HepG2 (cell line): ENCODE results near the gene KLHL11. TPM values are rescaled to one million over a fixed set of nuclear protein-coding genes. Genes with fewer than 3 reads are reported as not detected.

Experiments
- ATAC-seq: fragments of 200-7000 bp; cut with Tn5 transposase; 3 replicates; pipeline ENCODE4 v1.9.1; 2020; ENCODE audit warnings: mild to moderate bottlenecking, moderate library complexity
- BruUV-seq: library from RNA; stranded (reverse); fragments of 400-500 nt; replicated peaks from 2 replicates; lab custom pipeline; 2021; lab: Mats Ljungman, UMichigan
- CTCF ChIA-PET: fragments of 300-600 bp; formaldehyde crosslinking; extraction: SDS; loops from one replicate; lab custom pipeline; 2021; ENCODE audit warnings: low total read pairs, inconsistent platforms, low intra/inter-chr PET ratio; lab: Yijun Ruan, JAX
- POLR2A ChIA-PET: fragments of 350-600 bp; sonication (Branson Sonifier 250); formaldehyde crosslinking; loops from one replicate; lab custom pipeline; 2020; ENCODE audit warnings: antibody characterized with exemption, inconsistent platforms; lab: Yijun Ruan, JAX
- DNase-seq: peaks from one replicate; pipeline ENCODE4 v3.0.0-alpha.2; 2015; ENCODE audit warnings: low spot score
- FAIRE-seq: peaks from 3 replicates; lab custom pipeline; 2011; peaks lifted over from hg19 to GRCh38; lab: Jason Lieb, UNC
- H2AFZ ChIP-seq: one replicate; pipeline ENCODE4 v1.6.1; 2011; ENCODE audit warnings: low read length, inconsistent platforms
- H3K27ac ChIP-seq: fragments of 300-600 bp; 3 replicates; pipeline ENCODE4 v1.8.0; 2011; ENCODE audit warnings: mixed run types, mild to moderate bottlenecking, mixed read lengths, low read length, inconsistent platforms; ENCODE audit not compliant: insufficient read depth; ENCODE audit errors: extremely low read length
- H3K27me3 ChIP-seq, 2 experiments: fragments of 200-600 bp in 1 of 2; 2 replicates in 1 of 2; 3 replicates in 1 of 2; pipeline versions ENCODE4 v1.6.0 to v1.8.0; 2011; ENCODE audit warnings: low read length in 2 of 2, mild to moderate bottlenecking in 2 of 2, moderate library complexity in 2 of 2, inconsistent platforms in 1 of 2; ENCODE audit not compliant: insufficient read depth in 2 of 2, control insufficient read depth in 1 of 2
- H3K36me3 ChIP-seq, 2 experiments: fragments of 200-600 bp in 1 of 2; replicated peaks in 1 of 2; 2 replicates in 1 of 2; 3 replicates in 1 of 2; pipeline versions ENCODE4 v1.5.1 to v1.8.0; 2011; ENCODE audit warnings: low read length in 2 of 2, inconsistent platforms in 1 of 2; ENCODE audit not compliant: insufficient read depth in 2 of 2, control insufficient read depth in 1 of 2
- H3K4me1 ChIP-seq: 2 replicates; pipeline ENCODE4 v1.5.1; 2012; ENCODE audit warnings: low read length, inconsistent platforms; ENCODE audit not compliant: insufficient read depth
- H3K4me2 ChIP-seq: 2 replicates; pipeline ENCODE4 v1.6.0; 2011; ENCODE audit warnings: low read depth, low read length, inconsistent platforms
- H3K4me3 ChIP-seq, 3 experiments: fragments of 200-600 bp in 1 of 3; sonication (generic), shearing (Covaris generic) in 1 of 3; replicated peaks in 1 of 3; 2 replicates each; pipeline ENCODE4 v1.5.1; 2011 to 2016; ENCODE audit warnings: low read length in 3 of 3, inconsistent platforms in 2 of 3, low read depth in 2 of 3, mild to moderate bottlenecking in 2 of 3, control low read depth in 1 of 3, mixed read lengths in 1 of 3; ENCODE audit not compliant: insufficient read depth in 1 of 3
- H3K79me2 ChIP-seq: one replicate; pipeline ENCODE4 v1.6.1; 2011; ENCODE audit warnings: low read length, inconsistent platforms; ENCODE audit not compliant: insufficient read depth
- H3K9ac ChIP-seq: 2 replicates; pipeline ENCODE4 v1.6.0; 2011; ENCODE audit warnings: mild to moderate bottlenecking, low read depth, low read length, inconsistent platforms; ENCODE audit not compliant: insufficient read depth
- H3K9me3 ChIP-seq: 2 replicates; pipeline ENCODE4 v1.5.1; 2012; ENCODE audit warnings: mild to moderate bottlenecking, low read length
- H4K20me1 ChIP-seq: 2 replicates; pipeline ENCODE4 v1.6.0; 2011; ENCODE audit warnings: inconsistent platforms, mild to moderate bottlenecking, low read length, moderate library complexity; ENCODE audit not compliant: insufficient read depth
- BATF2 ChIP-seq: sonication (generic); formaldehyde crosslinking; IDR thresholded peaks from 2 replicates; pipeline ENCODE4 v1.8.0; 2022; ENCODE audit warnings: mild to moderate bottlenecking, missing genetic modification reagents, moderate library complexity
- BORCS8-MEF2B ChIP-seq: sonication (generic); formaldehyde crosslinking; IDR thresholded peaks from 2 replicates; pipeline ENCODE4 v1.8.0; 2022; ENCODE audit warnings: mild to moderate bottlenecking, missing genetic modification reagents
- CHCHD3 ChIP-seq: sonication (generic); formaldehyde crosslinking; IDR thresholded peaks from 2 replicates; pipeline ENCODE4 v1.8.0; 2022; ENCODE audit warnings: mild to moderate bottlenecking, missing genetic modification reagents, moderate library complexity
- ELF3 ChIP-seq: IDR thresholded peaks from 2 replicates; pipeline ENCODE4 v1.6.1; 2016; ENCODE audit warnings: missing genetic modification reagents, missing compliant biosample characterization
- FOXP1 ChIP-seq, 2 experiments: fragments of 450-650 bp in 1 of 2; IDR thresholded peaks; 2 replicates each; pipeline ENCODE4 v1.6.1; 2017 to 2018; ENCODE audit warnings: antibody characterized with exemption in 1 of 2
- HDAC2 ChIP-seq: sonication (generic); formaldehyde crosslinking; IDR thresholded peaks from 2 replicates; pipeline ENCODE4 v1.4.0; 2020; ENCODE audit warnings: missing genetic modification reagents
- JARID2 ChIP-seq: sonication (generic); formaldehyde crosslinking; IDR thresholded peaks from 2 replicates; pipeline ENCODE4 v1.8.1; 2023; ENCODE audit warnings: missing genetic modification reagents, inconsistent platforms; ENCODE audit not compliant: insufficient replicate concordance
- JUN ChIP-seq: sonication (generic); formaldehyde crosslinking; IDR thresholded peaks from 2 replicates; pipeline ENCODE4 v1.4.0; 2020; ENCODE audit warnings: mild to moderate bottlenecking, missing genetic modification reagents
- KDM5A ChIP-seq: fragments of 200-600 bp; sonication (generic); IDR thresholded peaks from 2 replicates; pipeline ENCODE4 v1.7.0; 2018; ENCODE audit warnings: antibody characterized with exemption, mild to moderate bottlenecking, low read length, borderline replicate concordance
- RNF2 ChIP-seq: fragments of 450-650 bp; conservative IDR thresholded peaks from 2 replicates; pipeline ENCODE4 v1.6.1; 2016; ENCODE audit warnings: low read depth
- SNAI1 ChIP-seq: sonication (generic); formaldehyde crosslinking; IDR thresholded peaks from 2 replicates; pipeline ENCODE4 v1.5.0; 2020; ENCODE audit warnings: mild to moderate bottlenecking, missing genetic modification reagents, borderline replicate concordance
- SOX6 ChIP-seq, 2 experiments: fragments of 450-650 bp in 1 of 2; sonication (generic) in 1 of 2; formaldehyde crosslinking in 1 of 2; IDR thresholded peaks; 2 replicates each; pipeline versions ENCODE4 v1.4.0 to v1.6.1; 2017 to 2020; ENCODE audit warnings: antibody characterized with exemption in 1 of 2, mild to moderate bottlenecking in 1 of 2, missing genetic modification reagents in 1 of 2
- TOPORS ChIP-seq: sonication (generic); formaldehyde crosslinking; IDR thresholded peaks from 2 replicates; pipeline ENCODE4 v1.8.0; 2023; ENCODE audit warnings: mild to moderate bottlenecking, missing genetic modification reagents
- ZBTB14 ChIP-seq: sonication (generic); formaldehyde crosslinking; IDR thresholded peaks from 2 replicates; pipeline ENCODE4 v1.4.0; 2020; ENCODE audit warnings: missing genetic modification reagents
- ZBTB42 ChIP-seq: sonication (generic); formaldehyde crosslinking; IDR thresholded peaks from 2 replicates; pipeline ENCODE4 v1.5.0; 2020; ENCODE audit warnings: mild to moderate bottlenecking, missing genetic modification reagents
- ZGPAT ChIP-seq: IDR thresholded peaks from 2 replicates; pipeline ENCODE4 v1.6.1; 2016; ENCODE audit warnings: mild to moderate bottlenecking
- ZNF20 ChIP-seq: sonication (generic); formaldehyde crosslinking; IDR thresholded peaks from 2 replicates; pipeline ENCODE4 v1.4.0; 2020; ENCODE audit warnings: mild to moderate bottlenecking, moderate library complexity, missing genetic modification reagents
- ZNF251 ChIP-seq: sonication (generic); formaldehyde crosslinking; IDR thresholded peaks from 2 replicates; pipeline ENCODE4 v1.9.0; 2021; ENCODE audit warnings: mild to moderate bottlenecking, missing genetic modification reagents
- ZNF260 ChIP-seq: sonication (generic); formaldehyde crosslinking; IDR thresholded peaks from 2 replicates; pipeline ENCODE4 v1.4.0; 2020; ENCODE audit warnings: missing genetic modification reagents, low read depth, mild to moderate bottlenecking, borderline replicate concordance
- ZNF441 ChIP-seq: sonication (generic); formaldehyde crosslinking; IDR thresholded peaks from 2 replicates; pipeline ENCODE4 v1.7.0; 2021; ENCODE audit warnings: missing genetic modification reagents, borderline replicate concordance
- ZNF570 ChIP-seq: sonication (generic); formaldehyde crosslinking; IDR thresholded peaks from 2 replicates; pipeline ENCODE4 v1.4.0; 2020; ENCODE audit warnings: mild to moderate bottlenecking, missing genetic modification reagents, borderline replicate concordance
- ZNF615 ChIP-seq: sonication (generic); formaldehyde crosslinking; IDR thresholded peaks from 2 replicates; pipeline ENCODE4 v1.5.0; 2020; ENCODE audit warnings: mild to moderate bottlenecking, missing genetic modification reagents, borderline replicate concordance
- ZSCAN21 ChIP-seq: sonication (generic); formaldehyde crosslinking; IDR thresholded peaks from 2 replicates; pipeline ENCODE4 v1.8.0; 2022; ENCODE audit warnings: mild to moderate bottlenecking, missing genetic modification reagents, moderate library complexity, borderline replicate concordance
- WGBS: methylation state at CpG from one replicate; pipeline ENCODE4 v1.1.6; 2017; ENCODE audit warnings: low lambda C conversion rate; 5-methylcytosine and 5-hydroxymethylcytosine counted together
- in situ Hi-C: cut with HindIII; loops from 2 replicates; pipeline ENCODE4 v1.10.0; 2017; ENCODE audit warnings: low pct_unique_long_range_greater_than_20kb; ENCODE audit not compliant: extremely low pct_ligation_motif_present
- intact Hi-C: fragments of 100-400 bp; cut with micrococcal nuclease; formaldehyde crosslinking; loops from one replicate; pipeline ENCODE4 v1.10.0; 2022; ENCODE audit not compliant: unreplicated experiment
- polyA plus RNA-seq, 8 experiments: library from polyadenylated mRNA; depleted of rRNA in 3 of 8; stranded (reverse) in 7 of 8; unstranded in 1 of 8; fragments of >200 nt; fragmentation: Illumina TruSeq in 4 of 8; extraction: Trizol in 4 of 8; gene quantifications; 2 replicates each; pipeline versions ENCODE4 v1.2.1 to v1.2.3, GENCODE V29; 2011 to 2016; ENCODE audit warnings: low read depth in 4 of 8, missing spikeins in 1 of 8, mixed read lengths in 1 of 8; ENCODE audit not compliant: insufficient read depth in 1 of 8
- total RNA-seq, 5 experiments: library from RNA; depleted of rRNA; stranded (reverse); fragments of >200 nt; fragmentation: Illumina TruSeq; extraction: Trizol; gene quantifications; 2 replicates each; pipeline ENCODE4 v1.2.3, GENCODE V29; 2016; ENCODE audit warnings: low read depth in 1 of 5

KLHL11 gene
- total and polyA plus RNA-seq, 2 of the 13 experiments (the other 11 are each of a cell fraction or from before 2014, with no cell fraction given): 7.7 to 27.5 TPM

GRCh38 chr17:41864498-41864835 lies 756 bp downstream of the KLHL11 start:
- H3K4me2 ChIP-seq: peak overlapping the region; percentile 88
- peak; percentile 50; the same call in 2 of the 3 replicates for ATAC-seq
- peaks cover 51% of the 10 kb centered on the region for H3K79me2 ChIP-seq
- peak overlapping the region; percentile 95 for H3K9ac ChIP-seq
- POLR2A ChIA-PET: interaction anchor here (0.7 to 3.1 kb wide), 22 partner anchors 9 to 176 kb away, joined by 3 to 24 read pairs (median 7); partner anchors contain the start of genes ACLY, FKBP10, JUP and KLHL10
- H2AFZ ChIP-seq: no peak overlapping the region
- H3K36me3 ChIP-seq: peaks cover 2 to 5% of the 10 kb centered on the region in 2 experiments
- CTCF ChIA-PET: no interaction called here
- DNase-seq: no peak
- peak overlapping the region; percentile 79 for H3K27ac ChIP-seq
- FAIRE-seq: no peak
- intact Hi-C loops (loop anchor here (10.0 kb wide), 1 partner anchor 50 kb away; the partner anchor contains the start of genes FKBP10 and P3H4), in situ Hi-C loops (no loop called here)
- BruUV-seq: no TSS peak
- H3K4me3 ChIP-seq: peak overlapping the region; percentile 83 to 98 (median 91)
- 1% methylated on average over 25 of the region's 25 CpGs for WGBS
- peaks cover 31% of the 10 kb centered on the region for H4K20me1 ChIP-seq
- H3K9me3 ChIP-seq: no peaks in the 10 kb centered on the region
- no peaks in the 10 kb centered on the region; a peak in 1 of 5 replicates for H3K27me3 ChIP-seq
- H3K4me1 ChIP-seq: peaks cover 56% of the 10 kb centered on the region
- TF ChIP-seq TOPORS (no peak; the same call in 1 of the 2 replicates), ZNF441 (no peak), JUN (CRISPR knock-in tag) (no peak), ZBTB42 (CRISPR knock-in tag) (no peak), ELF3 (CRISPR knock-in tag) (no peak), CHCHD3 (peak; percentile 91), ZNF570 (CRISPR knock-in tag) (no peak; the same call in 1 of the 2 replicates), FOXP1 (IDR thresholded peaks at IDR 0.05) (no peak), FOXP1 (CRISPR knock-in tag; IDR thresholded peaks at IDR 0.05) (no peak), ZNF260 (CRISPR knock-in tag) (no peak), ZNF20 (CRISPR knock-in tag) (no peak), ZNF251 (CRISPR knock-in tag) (no peak), SNAI1 (CRISPR knock-in tag) (no peak), SOX6 (IDR thresholded peaks at IDR 0.05) (no peak), SOX6 (CRISPR knock-in tag; IDR thresholded peaks at IDR 0.05) (peak; percentile 40; the same call in 1 of the 2 replicates), ZSCAN21 (CRISPR knock-in tag) (no peak), ZGPAT (no peak), BORCS8-MEF2B (CRISPR knock-in tag) (0 out of 2 replicates have a peak, but pooled peaks have one; percentile 12), HDAC2 (CRISPR knock-in tag) (no peak; the same call in 1 of the 2 replicates), JARID2 (no peak), KDM5A (no peak; the same call in 1 of the 2 replicates), BATF2 (no peak), RNF2 (no peak), ZBTB14 (CRISPR knock-in tag) (peak; percentile 62), ZNF615 (no peak)
